HG03565 (cell line): ENCODE measurements around the gene XAB2.

Source experiments
- ATAC-seq: cut with Tn5 transposase; IDR thresholded peaks from one replicate; pipeline ENCODE4 v1.9.1; 2021; ENCODE audit warnings: mild to moderate bottlenecking, moderate library complexity; ENCODE audit not compliant: unreplicated experiment

Gene XAB2

DNA sequence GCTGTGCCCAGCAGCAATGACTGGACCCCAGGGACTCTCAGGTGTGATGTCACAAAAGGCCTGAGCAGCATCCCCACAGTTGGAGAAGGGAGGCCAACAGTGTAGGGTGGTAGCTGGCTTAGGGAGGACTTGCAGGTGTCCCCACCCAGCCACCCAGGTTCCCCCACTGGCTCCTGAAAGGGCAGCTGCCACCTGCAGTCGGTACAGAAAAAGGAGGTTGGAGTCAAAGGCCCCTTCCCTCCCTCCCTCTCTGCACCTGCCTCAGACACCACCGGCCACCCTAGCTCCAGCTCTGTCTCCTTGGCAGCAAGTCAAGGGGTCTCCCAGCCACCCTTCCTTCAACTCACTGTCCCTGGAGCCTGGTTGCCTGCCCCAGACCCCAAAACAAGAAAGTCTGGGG is 4.4 kb upstream of the XAB2 start, which contains the start of gene PCP2:
Gene PCP2, minus strand, starts transcription at position 22 of the 400 bp plus-strand sequence. CDS start 262 bp downstream, outside the sequence.
- no peak for ATAC-seq

- no peak for ATAC-seq
Measured at GRCh38 chr19:7632340-7633203, 3.2 kb upstream of the XAB2 start.

GRCh38 chr19:7631577-7631976 is 2.2 kb upstream of the XAB2 start:
- no peak for ATAC-seq

- ATAC-seq, result no peak
Measured at GRCh38 chr19:7628589-7629311, 595 bp downstream of the XAB2 start.

DNA sequence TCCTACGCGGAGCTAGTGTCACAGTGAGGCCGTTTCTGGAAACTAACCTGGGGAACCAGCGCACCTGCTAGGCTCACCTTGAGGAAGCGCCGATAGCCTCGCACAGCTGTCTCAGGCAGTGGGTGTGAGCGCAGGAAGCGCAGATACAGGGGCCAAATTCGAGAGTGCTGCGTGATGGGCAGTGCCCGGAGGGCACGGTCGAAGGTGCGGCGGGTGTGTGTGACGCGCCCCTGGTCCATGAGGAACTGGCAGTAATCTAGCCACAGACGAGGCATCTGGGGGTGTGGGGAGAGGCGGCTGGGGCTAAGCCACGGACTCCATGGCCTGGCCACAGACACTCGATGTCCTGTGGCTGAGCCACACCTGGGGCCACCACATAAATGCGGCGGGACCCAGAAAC is 2.2 kb downstream of the XAB2 start:
- no peak for ATAC-seq

- no peak for ATAC-seq
Measured at GRCh38 chr19:7625763-7626372, 3.5 kb downstream of the XAB2 start.

DNA sequence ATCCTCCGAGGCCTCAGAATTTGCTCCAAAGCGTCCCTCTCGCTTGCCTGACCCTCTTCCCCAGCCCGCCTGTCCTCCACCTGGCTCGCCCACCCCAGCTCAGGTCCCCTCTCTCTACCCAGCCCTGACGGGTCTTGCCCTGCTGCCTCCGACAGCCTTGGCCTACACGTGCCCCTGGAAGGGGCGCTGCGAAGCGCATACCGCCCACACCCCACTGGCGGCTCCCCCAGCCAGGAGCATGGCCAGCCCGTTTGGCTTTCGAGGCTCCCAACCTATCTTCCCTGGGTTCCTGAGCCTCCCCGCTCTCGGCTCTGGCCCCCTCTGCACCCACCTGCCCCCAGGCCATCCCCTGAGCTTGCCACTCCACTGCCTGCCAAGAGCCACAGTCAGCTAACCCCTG is 4.5 kb downstream of the XAB2 start:
- ATAC-seq, result no peak

DNA sequence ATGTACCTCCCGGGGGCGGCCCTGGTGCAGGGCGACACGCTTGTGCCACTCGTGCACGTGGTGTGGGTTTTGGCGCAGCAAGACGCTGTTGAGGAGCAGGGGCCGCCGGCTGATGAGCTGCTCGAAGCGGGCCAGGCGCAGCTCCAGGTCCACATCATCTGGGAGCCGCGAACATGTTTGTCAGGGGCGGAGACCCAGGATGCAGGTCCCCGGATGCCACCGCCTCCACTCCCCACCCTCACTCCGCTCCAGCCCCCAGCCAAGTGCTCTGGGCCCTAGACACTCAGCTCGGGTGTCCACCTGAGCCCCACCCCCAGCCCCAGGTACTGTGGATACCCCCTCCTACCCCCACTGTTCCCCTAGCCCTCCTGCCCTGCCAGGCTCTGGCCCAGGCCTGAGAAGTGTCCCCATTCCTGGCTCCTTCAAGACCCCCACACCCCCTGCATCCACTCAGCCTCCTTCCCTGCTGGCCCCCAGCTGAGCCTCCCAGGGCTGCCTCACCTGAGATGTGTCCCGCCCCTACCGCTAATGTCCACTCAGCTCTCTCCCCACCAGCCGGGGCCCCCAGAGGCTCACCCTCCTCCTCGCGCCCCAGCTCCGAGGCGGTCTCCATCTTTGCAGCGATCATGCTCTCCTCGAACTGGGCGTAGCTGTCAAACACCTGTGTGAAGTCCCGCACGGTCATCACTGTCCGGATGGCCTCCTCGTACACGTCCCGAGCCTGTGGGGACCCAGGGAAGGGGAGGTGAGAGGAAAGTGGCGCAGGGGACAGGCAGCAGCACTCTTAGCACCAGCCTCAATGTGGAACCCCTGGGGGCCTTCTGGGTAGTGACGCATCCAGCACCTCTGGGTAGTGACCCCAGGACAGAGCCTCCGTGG is 5.4 kb downstream of the XAB2 start:
- ATAC-seq, result no peak

GRCh38 chr19:7622933-7623685 is 6.2 kb downstream of the XAB2 start:
- no peak for ATAC-seq

DNA sequence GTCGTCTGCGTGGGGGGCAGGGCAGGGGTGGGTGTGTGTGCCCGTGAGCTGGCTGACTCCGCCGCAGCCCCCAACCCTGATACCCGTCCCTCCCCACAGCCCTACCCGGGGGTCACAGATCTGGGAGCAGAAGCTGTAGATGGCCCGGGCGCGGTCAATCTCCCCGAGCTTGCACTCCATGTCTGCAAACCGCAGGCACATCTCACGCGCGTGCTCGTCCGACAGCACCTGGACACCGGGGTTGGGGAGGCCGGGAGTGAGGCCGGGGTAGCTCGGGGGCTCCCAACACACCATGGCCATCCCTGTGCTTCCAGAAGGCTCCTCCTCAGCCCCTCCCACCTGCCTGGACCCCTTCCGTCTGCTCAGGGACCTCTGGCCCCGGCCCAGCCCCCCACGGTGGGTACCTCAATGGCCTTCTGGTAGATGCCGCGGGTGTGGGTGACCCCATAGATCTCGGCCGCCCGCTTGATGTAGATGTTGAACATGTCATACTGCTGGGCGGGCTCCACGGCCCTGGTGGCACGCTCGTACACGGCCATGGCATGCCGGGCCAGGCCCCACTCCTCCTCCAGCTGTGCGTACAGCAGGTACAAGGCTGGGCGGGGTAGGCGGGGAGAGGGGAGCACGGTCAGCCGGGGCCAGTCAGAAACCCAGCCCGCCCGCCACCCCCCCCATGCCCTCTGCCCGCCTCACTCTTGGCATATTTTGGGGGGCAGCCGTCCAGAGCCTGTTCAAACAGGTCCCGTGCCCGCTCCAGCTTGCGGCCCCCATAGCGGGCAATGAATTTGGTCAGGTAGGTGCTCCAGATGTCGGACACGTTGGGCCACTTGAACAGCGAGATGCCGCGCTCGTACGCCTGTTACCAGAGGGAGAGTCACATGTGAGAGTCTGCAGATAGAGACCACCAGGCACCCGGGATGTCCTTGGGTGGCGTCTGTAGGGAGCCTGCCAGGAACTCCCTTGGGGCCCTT is 8.6 kb downstream of the XAB2 start:
- ATAC-seq, result no peak

GRCh38 chr19:7619671-7620441 is 9.5 kb downstream of the XAB2 start:
- ATAC-seq, result no peak

DNA sequence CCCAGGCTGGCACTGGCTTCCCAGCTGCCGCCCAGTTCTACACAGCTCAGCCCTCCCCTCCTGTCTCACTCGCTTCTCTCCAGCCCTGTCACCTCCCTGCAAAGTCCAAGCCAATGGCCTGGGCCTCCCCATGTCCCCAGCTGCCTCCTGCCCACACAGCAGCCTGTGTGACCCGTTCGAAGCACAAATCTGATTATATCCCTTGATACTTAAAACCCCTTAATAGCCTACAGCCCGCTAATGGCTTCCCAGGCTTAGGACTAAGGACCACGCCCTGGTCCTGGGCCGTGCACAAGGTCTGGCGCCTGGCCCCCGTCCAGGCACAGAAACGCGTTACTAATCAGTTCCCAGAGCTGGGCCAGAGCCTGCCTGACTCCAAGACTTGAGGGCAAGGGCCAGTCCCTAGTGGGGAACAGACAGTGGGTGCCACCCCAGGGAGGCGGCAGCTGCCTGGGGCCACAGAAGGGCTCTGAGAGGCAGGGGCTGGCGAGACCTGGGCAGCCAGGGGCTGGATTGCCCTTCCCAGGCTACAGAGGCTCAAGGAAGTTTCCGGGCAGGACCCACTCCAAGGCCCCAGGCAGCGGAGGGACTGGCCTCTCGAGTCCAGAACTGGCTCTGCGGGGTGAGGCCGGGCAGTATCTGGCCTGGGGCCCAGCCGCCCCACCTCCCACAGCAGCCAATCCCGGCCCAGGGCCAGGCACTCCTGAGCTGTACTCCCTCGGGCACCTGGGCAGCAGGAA is 10.4 kb downstream of the XAB2 start:
- no peak for ATAC-seq

- ATAC-seq, result no peak
Measured at GRCh38 chr19:7618348-7618747, 11.0 kb downstream of the XAB2 start.

DNA sequence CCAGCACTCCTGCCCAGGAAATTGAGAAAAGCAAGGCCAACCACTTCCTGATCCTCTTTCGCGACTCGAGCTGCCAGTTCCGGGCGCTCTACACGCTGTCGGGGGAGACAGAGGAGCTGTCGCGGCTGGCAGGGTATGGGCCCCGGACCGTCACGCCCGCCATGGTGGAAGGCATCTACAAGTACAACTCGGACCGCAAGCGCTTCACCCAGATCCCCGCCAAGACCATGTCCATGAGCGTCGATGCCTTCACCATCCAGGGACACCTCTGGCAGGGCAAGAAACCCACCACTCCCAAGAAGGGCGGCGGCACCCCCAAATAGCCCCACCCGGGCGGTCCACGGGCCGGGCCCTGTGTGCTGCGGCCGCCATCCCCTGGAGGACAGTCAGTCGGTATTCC is 11.6 kb downstream of the XAB2 start:
- ATAC-seq, result no peak

DNA sequence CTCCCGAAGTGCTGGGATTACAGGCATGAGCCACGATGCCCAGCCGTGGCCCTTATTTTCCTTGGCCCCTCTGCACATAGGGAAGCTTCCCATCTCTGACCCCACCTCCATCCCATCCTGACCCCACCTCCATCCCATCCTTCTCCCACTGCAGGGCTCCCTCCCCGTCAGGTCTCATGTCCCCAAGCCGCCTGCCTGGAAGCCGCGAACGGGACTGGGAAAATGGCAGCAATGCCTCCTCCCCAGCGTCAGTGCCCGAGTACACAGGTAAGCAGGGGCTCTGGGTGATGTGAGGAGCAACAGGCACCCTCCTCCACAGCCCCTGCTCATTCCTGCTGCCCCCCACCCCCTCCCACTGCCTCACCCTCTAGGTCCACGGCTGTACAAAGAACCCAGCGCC is 12.2 kb downstream of the XAB2 start:
- ATAC-seq, result no peak

DNA sequence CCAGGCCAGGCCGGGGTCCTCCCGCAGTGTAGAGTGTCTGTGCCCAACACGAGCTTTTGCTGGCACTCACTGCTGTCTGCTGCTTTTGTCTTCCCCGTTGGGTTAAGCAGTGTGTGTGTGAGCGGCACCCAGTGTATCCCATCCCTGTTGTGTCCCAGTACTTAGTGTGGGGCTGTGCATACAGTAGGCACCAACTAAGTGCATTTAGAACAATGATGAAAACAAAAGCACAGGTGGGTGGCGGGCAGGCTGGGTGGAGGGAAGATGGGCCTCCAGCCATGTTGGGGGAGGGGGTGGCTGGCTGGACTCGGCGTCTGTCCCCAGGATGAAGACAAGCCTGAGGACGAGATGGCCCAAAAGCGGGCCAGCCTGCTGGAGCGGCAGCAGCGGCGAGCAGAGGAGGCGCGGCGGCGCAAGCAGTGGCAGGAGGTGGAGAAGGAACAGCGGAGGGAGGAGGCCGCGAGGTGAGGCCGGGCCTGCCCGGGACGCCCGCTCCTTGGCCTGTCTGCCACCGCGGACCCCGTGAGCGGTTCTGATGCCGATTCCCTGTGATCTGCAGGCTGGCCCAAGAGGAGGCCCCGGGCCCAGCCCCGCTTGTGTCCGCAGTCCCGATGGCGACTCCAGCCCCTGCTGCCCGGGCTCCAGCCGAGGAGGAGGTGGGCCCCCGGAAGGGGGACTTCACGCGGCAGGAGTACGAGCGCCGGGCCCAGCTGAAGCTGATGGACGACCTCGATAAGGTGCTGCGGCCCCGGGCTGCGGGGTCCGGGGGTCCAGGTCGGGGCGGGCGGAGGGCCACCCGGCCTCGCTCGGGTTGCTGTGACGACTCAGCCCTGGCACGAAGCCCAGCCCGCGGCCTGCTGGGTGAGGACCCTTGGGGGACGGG is 14.2 kb downstream of the XAB2 start:
- no peak for ATAC-seq
